Ramos (cell line): ENCODE data around the gene HERC5.
"Not testable (repeated sequence)": the region's sequence is repeated elsewhere in the genome, so short reads cannot be mapped to it uniquely, and the experiment has no call there.

Experiments used
- in situ Hi-C: fragments of 300-500 bp; cut with MboI; formaldehyde crosslinking; loops from one replicate; pipeline ENCODE4 v1.14.3; 2022; ENCODE audit warnings: low sequenced_read_pairs; ENCODE audit not compliant: unreplicated experiment

The HERC5 gene

GRCh38 chr4:88447371-88448095 lies 9.4 kb upstream of the HERC5 start:
- in situ Hi-C loops: no loop called here

DNA sequence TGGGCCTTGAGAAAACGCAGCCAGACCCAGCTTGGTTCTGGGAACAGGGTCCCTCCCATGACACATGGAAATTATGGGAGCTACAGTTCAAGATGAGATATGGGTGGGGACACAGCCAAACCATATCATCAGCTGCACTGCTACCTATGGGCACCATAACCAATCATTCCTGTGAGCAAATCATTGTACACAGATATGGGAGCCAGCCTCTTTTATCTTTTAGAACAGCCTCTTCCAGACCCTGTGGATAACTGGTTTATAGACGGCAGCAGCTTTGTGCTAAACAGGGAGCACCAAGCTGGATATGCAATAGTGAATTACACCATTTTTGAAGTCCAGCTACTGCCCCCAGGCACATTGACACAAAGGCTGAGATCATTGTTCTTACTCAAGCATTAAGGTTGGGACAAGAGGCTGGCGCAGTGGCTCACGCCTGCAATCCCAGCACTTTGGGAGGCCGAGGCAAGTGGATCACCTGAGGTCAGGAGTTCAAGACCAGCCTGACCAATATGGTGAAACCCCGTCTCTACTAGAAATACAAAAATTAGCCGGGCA lies 8.6 kb upstream of the HERC5 start:
- in situ Hi-C loops: not testable (repeated sequence)

GRCh38 chr4:88448889-88449288 lies 8.0 kb upstream of the HERC5 start:
- in situ Hi-C loops: no loop called here

- in situ Hi-C loops: no loop called here
These were observed 7.6 kb upstream of the HERC5 start for GRCh38 chr4:88449290-88449689.

GRCh38 chr4:88451205-88451604 lies 5.7 kb upstream of the HERC5 start:
- in situ Hi-C loops: no loop called here

DNA sequence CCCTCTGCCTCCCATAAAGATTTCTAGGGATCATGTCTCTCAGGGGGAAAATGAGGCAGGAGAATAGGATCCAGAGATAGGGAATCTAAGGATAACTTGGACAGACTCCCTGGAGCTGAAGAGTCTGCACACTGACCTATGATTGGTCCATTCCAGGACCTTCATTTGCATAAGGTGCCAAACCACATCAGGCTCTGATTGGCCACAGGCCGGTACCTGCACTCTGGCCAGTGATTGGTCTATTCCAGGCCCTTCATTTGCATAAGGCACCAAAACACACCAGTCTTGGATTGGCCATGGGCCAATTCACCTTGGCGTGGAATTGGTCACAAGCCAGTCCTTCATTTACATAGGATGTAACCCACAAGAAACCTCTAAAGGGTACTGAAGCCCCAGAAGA lies 4.0 kb upstream of the HERC5 start:
- in situ Hi-C loops: no loop called here

DNA sequence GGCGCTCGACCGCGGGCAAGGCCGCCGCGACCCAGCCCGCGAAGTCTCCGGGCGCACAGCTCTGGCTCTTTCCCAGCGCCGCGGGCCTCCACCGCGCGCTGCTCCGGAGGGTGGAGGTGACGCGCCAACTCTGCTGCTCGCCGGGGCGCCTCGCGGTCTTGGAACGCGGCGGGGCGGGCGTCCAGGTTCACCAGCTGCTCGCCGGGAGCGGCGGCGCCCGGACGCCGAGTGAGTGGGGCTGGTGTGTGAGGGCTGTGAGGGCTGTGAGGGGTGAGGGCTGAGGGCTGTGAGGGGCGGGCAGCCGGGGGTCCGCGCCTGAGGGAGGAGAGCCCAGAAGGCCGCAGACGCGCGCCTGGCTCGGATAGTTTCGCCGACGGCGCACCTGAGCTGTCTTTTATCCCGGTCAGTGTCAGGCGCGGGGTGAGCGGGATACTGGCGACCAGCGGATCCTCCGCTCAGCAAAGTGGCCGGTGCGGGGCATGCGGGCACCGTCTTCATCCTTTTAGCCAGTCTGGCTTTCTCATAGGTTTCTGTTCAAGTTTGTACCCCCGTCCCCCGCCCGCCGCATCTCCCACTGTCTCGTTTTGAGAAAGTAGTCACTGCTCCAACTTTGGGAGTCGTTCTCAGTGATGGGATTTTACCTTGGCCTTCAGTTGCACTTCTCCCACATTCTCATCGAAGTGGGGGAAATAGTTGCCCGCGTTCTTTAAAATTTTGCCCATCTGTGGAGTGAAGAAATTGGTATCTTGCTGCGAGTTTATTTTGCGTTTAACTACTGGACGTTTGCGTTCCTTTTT lies 586 bp downstream of the HERC5 start:
- in situ Hi-C loops: no loop called here

GRCh38 chr4:88458104-88458740 lies 1.3 kb downstream of the HERC5 start:
- in situ Hi-C loops: no loop called here

GRCh38 chr4:88465653-88466192 lies 8.8 kb downstream of the HERC5 start:
- in situ Hi-C loops: no loop called here

GRCh38 chr4:88467392-88467791 lies 10.5 kb downstream of the HERC5 start:
- in situ Hi-C loops: no loop called here

DNA sequence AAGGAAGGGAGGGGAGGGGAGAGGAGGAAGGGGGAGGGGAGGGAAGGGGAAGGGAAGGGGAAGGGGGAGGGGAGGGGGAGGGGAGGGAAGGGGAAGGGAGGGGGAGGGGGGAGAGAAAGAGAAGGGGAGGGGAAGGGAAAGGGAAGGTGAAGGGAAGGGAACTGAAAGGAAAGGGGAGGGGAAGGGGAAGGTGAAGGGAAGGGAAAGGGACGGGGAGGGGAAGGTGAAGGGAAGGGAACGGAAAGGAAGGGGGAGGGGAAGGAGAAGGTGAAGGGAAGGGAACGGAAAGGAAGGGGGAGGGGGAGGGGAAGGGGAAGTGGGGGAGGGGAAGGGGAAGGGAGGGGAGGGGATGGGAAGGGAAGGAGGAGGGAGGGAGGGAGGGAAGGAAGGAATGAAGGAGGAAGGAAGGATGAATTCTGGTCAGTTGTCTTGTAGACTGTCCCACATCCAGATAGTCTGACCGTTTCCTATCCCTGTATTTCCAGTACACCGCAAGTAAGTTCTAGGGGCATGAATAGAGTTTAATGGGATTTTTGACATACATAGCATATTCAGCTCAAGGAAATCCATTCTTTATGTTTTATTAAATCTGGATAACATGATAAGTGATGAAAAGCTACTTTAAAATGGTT lies 20.4 kb downstream of the HERC5 start:
- in situ Hi-C loops: no loop called here

GRCh38 chr4:88478247-88478646 lies 21.3 kb downstream of the HERC5 start:
- in situ Hi-C loops: no loop called here

- in situ Hi-C loops: no loop called here
These were observed 24.6 kb downstream of the HERC5 start for GRCh38 chr4:88481537-88481936.

GRCh38 chr4:88489100-88489761 lies 32.3 kb downstream of the HERC5 start:
- in situ Hi-C loops: no loop called here

GRCh38 chr4:88497859-88498409 lies 41.0 kb downstream of the HERC5 start:
- in situ Hi-C loops: no loop called here

- in situ Hi-C loops: no loop called here
These were observed 46.4 kb downstream of the HERC5 start for GRCh38 chr4:88503344-88503743.

- in situ Hi-C loops: loop anchor here (10.0 kb wide), 1 partner anchor 476 kb away; no protein-coding TSS in a partner anchor
These were observed 54.3 kb downstream of the HERC5 start for GRCh38 chr4:88511236-88511635.

DNA sequence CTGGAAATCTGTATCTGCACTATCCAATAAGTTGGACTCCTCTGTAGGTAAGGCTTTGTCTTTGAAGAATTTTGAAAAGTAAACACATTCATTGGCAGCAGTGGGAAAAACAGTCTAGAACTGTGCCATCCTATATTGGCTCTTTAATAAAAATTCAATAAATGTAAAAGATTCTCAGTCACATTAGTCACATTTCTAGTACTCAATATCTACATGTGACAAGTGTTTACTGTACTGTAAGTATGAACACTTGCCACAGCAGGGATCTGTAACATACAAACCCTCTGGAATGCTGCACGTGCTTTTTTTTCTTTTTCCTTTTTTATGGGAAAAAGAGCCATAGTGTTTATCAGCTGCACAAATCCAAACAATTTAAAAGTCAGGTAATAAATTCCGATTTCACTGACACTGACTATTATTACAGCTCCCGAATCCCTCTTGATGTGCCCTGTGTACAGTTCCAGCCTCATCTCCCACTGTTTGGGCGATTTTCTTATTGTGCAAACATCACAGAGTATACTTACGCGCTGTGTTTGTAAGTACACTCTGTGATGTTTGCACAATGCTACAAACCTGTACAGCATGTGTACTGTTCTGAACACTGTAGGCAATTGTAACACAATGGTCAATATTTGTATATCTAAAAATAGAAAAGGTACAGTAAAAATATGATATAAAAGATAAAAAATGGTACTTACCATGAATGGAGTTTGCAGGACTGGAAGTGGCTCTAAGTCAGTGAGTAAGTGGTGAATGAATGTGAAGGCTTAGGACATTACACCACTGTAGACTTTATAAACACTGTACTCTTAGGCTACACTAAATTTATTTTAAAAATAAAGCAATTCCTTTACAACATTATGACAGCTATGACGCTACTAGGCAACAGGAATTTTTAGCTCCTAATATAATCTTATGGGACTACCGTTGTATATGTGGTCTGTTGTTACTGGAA lies 57.9 kb downstream of the HERC5 start:
- in situ Hi-C loops: loop anchor here (5.0 to 10.0 kb wide), 2 partner anchors 303 to 480 kb away; no protein-coding TSS in a partner anchor
